ENCODE results near the gene DNAL1. TPM values are rescaled to one million over a fixed set of nuclear protein-coding genes. Genes with fewer than 3 reads are reported as not detected.
A peak's percentile ranks its signal among the peaks of the same experiment; 100 is the strongest.

DNAL1 gene
- total and polyA plus RNA-seq, 2 of the 13 experiments (the other 11 are each of a cell fraction or from before 2014, with no cell fraction given), result 1.4 to 13.3 TPM

- H3K9me3 ChIP-seq (ENCODE audit: low read length), result no peaks in the 10 kb centered on the region
- peaks cover 98% of the 10 kb centered on the region for H3K79me2 ChIP-seq (ENCODE audit: insufficient read depth, low read length)
- peaks cover 66% of the 10 kb centered on the region for H4K20me1 ChIP-seq (ENCODE audit: insufficient read depth, low read length)
- CTCF ChIA-PET (ENCODE audit: low intra/inter-chr PET ratio, low total read pairs), result no interaction called here
- BruUV-seq (replicated peaks), result no TSS peak
- 88% methylated on average over 5 of the region's 7 CpGs for WGBS (ENCODE audit: low lambda C conversion rate)
- peaks cover 99% of the 10 kb centered on the region for H3K4me1 ChIP-seq (ENCODE audit: insufficient read depth, low read length)
- DNase-seq (ENCODE audit: low spot score) (no peak), ATAC-seq (peak; percentile 2), FAIRE-seq (no peak)
- in situ Hi-C loops (cut with HindIII; ENCODE audit: extremely low pct_ligation_motif_present, low pct_unique_long_range_greater_than_20kb), result loop anchor here (10.0 kb wide), 1 partner anchor 72 kb away; no protein-coding TSS in a partner anchor
- H3K36me3 ChIP-seq (replicated peaks in 1 of 2; ENCODE audit: control insufficient read depth in 1 of 2, insufficient read depth in 2 of 2, low read length in 2 of 2), result no peaks in the 10 kb centered on the region; a peak in 3 of 5 replicates
- H3K27ac ChIP-seq (ENCODE audit: extremely low read length, insufficient read depth, low read length), result peak overlapping the region; percentile 84
- POLR2A ChIA-PET, result interaction anchor here (0.7 to 4.0 kb wide), 4 partner anchors 20 to 100 kb away, joined by 3 to 19 read pairs (median 10); partner anchors contain the start of gene PTGR2
- peak overlapping the region; percentile 94 for H3K4me2 ChIP-seq (ENCODE audit: low read depth, low read length)
- H3K4me3 ChIP-seq (replicated peaks in 1 of 3; ENCODE audit: insufficient read depth in 1 of 3, low read depth in 2 of 3, low read length in 3 of 3), result peak overlapping the region in 2 of 3 experiments; percentile 13 to 65; a peak in 2 of 6 replicates
- H3K27me3 ChIP-seq (ENCODE audit: control insufficient read depth in 1 of 2, insufficient read depth in 2 of 2, low read length in 2 of 2), result no peaks in the 10 kb centered on the region
- intact Hi-C loops (cut with micrococcal nuclease; ENCODE audit: unreplicated experiment), result loop anchor here (2.0 kb wide), 1 partner anchor 72 kb away; no protein-coding TSS in a partner anchor
- no peak overlapping the region for H2AFZ ChIP-seq (ENCODE audit: low read length)
- H3K9ac ChIP-seq (ENCODE audit: insufficient read depth, low read depth, low read length), result peak overlapping the region; percentile 47; the same call in 1 of the 2 replicates
- TF ChIP-seq TCF7 (IDR thresholded peaks at IDR 0.05; ENCODE audit: low read depth) (no peak), POGZ (CRISPR knock-in tag; IDR thresholded peaks at IDR 0.05) (no peak), ZNF776 (CRISPR knock-in tag; IDR thresholded peaks at IDR 0.05) (no peak), ZNF766 (CRISPR knock-in tag; IDR thresholded peaks at IDR 0.05; ENCODE audit: borderline replicate concordance) (no peak), RBM22 (optimal IDR thresholded peaks at IDR 0.05; ENCODE audit: low read length) (peak; percentile 65), ZMYM2 (CRISPR knock-in tag; IDR thresholded peaks at IDR 0.05) (no peak), YEATS2 (CRISPR knock-in tag; IDR thresholded peaks at IDR 0.05; ENCODE audit: borderline replicate concordance) (no peak), XRCC5 (optimal IDR thresholded peaks at IDR 0.05; ENCODE audit: low read length) (no peak), FOXO4 (CRISPR knock-in tag; conservative IDR thresholded peaks at IDR 0.05) (0 out of 2 replicates have a peak, but pooled peaks have one; percentile 80), SMC3 (IDR thresholded peaks at IDR 0.05; ENCODE audit: low read length) (peak; percentile 11; the same call in 1 of the 2 replicates), RERE (CRISPR knock-in tag; IDR thresholded peaks at IDR 0.05; ENCODE audit: low read depth) (no peak), CTCF (CRISPR knock-in tag; IDR thresholded peaks at IDR 0.05) (peak; percentile 8; the same call in 1 of the 2 replicates), TFAP4 (IDR thresholded peaks at IDR 0.05; ENCODE audit: borderline replicate concordance, low read depth) (peak; percentile 57; the same call in 1 of the 2 replicates), ZNF792 (CRISPR knock-in tag; IDR thresholded peaks at IDR 0.05) (no peak), CEBPB (IDR thresholded peaks at IDR 0.05; ENCODE audit: borderline replicate concordance, low read depth, low read length) (no peak)
These were observed 107.7 kb downstream of the DNAL1 start for GRCh38 chr14:73752297-73752992.

All from HepG2 (cell line).